ENCODE data around the gene SLC6A8. TPM values are rescaled to one million over a fixed set of nuclear protein-coding genes. Genes with fewer than 3 reads are reported as not detected.

SLC6A8 gene
- total RNA-seq, 1 experiment from 2014 or later = 49.8 TPM

- no peak for DNase-seq (ENCODE audit: low spot score)
- Histone ChIP-seq H3K36me3 (ENCODE audit: insufficient read depth, low read length, poor library complexity, severe bottlenecking) (no peaks in the 10 kb centered on the region), H3K9me3 (ENCODE audit: low read depth, low read length, poor library complexity, severe bottlenecking) (no peaks in the 10 kb centered on the region), H3K4me1 (ENCODE audit: insufficient read depth, low read length, poor library complexity, severe bottlenecking) (peaks cover 8% of the 10 kb centered on the region), H3K4me3 (ENCODE audit: low read depth, low read length, poor library complexity, severe bottlenecking) (no peak overlapping the region), H3K27me3 (replicated peaks; ENCODE audit: insufficient read depth, low read depth, low read length, poor library complexity) (no peaks in the 10 kb centered on the region), H3K27ac (ENCODE audit: low read depth, low read length, poor library complexity, severe bottlenecking) (no peak overlapping the region)
- ChIA-PET CTCF (no interaction called here), POLR2A (ENCODE audit: low non-redundant PET) (interaction anchor here (0.6 kb wide), 1 partner anchor 405 kb away, joined by 3 read pairs; no protein-coding TSS in a partner anchor)
- TF ChIP-seq, protein P1, sequence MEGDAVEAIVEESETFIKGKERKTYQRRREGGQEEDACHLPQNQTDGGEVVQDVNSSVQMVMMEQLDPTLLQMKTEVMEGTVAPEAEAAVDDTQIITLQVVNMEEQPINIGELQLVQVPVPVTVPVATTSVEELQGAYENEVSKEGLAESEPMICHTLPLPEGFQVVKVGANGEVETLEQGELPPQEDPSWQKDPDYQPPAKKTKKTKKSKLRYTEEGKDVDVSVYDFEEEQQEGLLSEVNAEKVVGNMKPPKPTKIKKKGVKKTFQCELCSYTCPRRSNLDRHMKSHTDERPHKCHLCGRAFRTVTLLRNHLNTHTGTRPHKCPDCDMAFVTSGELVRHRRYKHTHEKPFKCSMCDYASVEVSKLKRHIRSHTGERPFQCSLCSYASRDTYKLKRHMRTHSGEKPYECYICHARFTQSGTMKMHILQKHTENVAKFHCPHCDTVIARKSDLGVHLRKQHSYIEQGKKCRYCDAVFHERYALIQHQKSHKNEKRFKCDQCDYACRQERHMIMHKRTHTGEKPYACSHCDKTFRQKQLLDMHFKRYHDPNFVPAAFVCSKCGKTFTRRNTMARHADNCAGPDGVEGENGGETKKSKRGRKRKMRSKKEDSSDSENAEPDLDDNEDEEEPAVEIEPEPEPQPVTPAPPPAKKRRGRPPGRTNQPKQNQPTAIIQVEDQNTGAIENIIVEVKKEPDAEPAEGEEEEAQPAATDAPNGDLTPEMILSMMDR (conservative IDR thresholded peaks at IDR 0.05; ENCODE audit: low read depth, low read length) = no peak
- BruUV-seq (replicated peaks) = no TSS peak
- intact Hi-C loops (cut with micrococcal nuclease; ENCODE audit: unreplicated experiment) = no loop called here
Observed at GRCh38 chrX:153731117-153731844, 43.6 kb downstream of the SLC6A8 start.

- no peaks in the 10 kb centered on the region for H3K36me3 ChIP-seq (ENCODE audit: insufficient read depth, low read length, poor library complexity, severe bottlenecking)
- no peaks in the 10 kb centered on the region for H3K27me3 ChIP-seq (replicated peaks; ENCODE audit: insufficient read depth, low read depth, low read length, poor library complexity)
- no peak overlapping the region for H3K27ac ChIP-seq (ENCODE audit: low read depth, low read length, poor library complexity, severe bottlenecking)
- ChIA-PET CTCF (no interaction called here), POLR2A (ENCODE audit: low non-redundant PET) (no interaction called here)
- no peak for DNase-seq (ENCODE audit: low spot score)
- BruUV-seq (replicated peaks) = no TSS peak
- no peaks in the 10 kb centered on the region for H3K9me3 ChIP-seq (ENCODE audit: low read depth, low read length, poor library complexity, severe bottlenecking)
- TF ChIP-seq, protein P1 (conservative IDR thresholded peaks at IDR 0.05; ENCODE audit: low read depth, low read length) = no peak
- TF ChIP-seq EZH2 (IDR thresholded peaks at IDR 0.05; ENCODE audit: borderline replicate concordance, low read depth, low read length, poor library complexity, severe bottlenecking) = no peak
- H3K4me1 ChIP-seq (ENCODE audit: insufficient read depth, low read length, poor library complexity, severe bottlenecking) = peaks cover 3% of the 10 kb centered on the region
- H3K4me3 ChIP-seq (ENCODE audit: low read depth, low read length, poor library complexity, severe bottlenecking) = no peak overlapping the region
- intact Hi-C loops (cut with micrococcal nuclease; ENCODE audit: unreplicated experiment) = no loop called here
Observed at GRCh38 chrX:153731845-153732215, 44.1 kb downstream of the SLC6A8 start.

- CTCF ChIA-PET = no interaction called here
- POLR2A ChIA-PET (ENCODE audit: low non-redundant PET) = no interaction called here
- intact Hi-C loops (cut with micrococcal nuclease; ENCODE audit: unreplicated experiment) = no loop called here
Observed at GRCh38 chrX:153732401-153732800, 44.7 kb downstream of the SLC6A8 start.

More at GRCh38 chrX:153732401-153732800, 44.7 kb downstream of the SLC6A8 start:
- Histone ChIP-seq H3K4me3 (ENCODE audit: low read depth, low read length, poor library complexity, severe bottlenecking) (no peak overlapping the region), H3K4me1 (ENCODE audit: insufficient read depth, low read length, poor library complexity, severe bottlenecking) (no peaks in the 10 kb centered on the region), H3K27ac (ENCODE audit: low read depth, low read length, poor library complexity, severe bottlenecking) (no peak overlapping the region), H3K9me3 (ENCODE audit: low read depth, low read length, poor library complexity, severe bottlenecking) (no peaks in the 10 kb centered on the region), H3K27me3 (replicated peaks; ENCODE audit: insufficient read depth, low read depth, low read length, poor library complexity) (no peaks in the 10 kb centered on the region), H3K36me3 (ENCODE audit: insufficient read depth, low read length, poor library complexity, severe bottlenecking) (no peaks in the 10 kb centered on the region)
- DNase-seq (ENCODE audit: low spot score) = no peak
- no TSS peak for BruUV-seq (replicated peaks)
- no peak for TF ChIP-seq EZH2 (IDR thresholded peaks at IDR 0.05; ENCODE audit: borderline replicate concordance, low read depth, low read length, poor library complexity, severe bottlenecking)
- TF ChIP-seq, protein P1 (conservative IDR thresholded peaks at IDR 0.05; ENCODE audit: low read depth, low read length) = no peak

All from A673 (cell line).